Fibroblast of villous mesenchyme (primary cell): ENCODE measurements around the gene ALDH1A1. TPM values are rescaled to one million over a fixed set of nuclear protein-coding genes. Genes with fewer than 3 reads are reported as not detected.

Source experiments
- DNase-seq: peaks from one replicate; pipeline ENCODE4 v3.0.0-alpha.2; 2010; ENCODE audit warnings: low read depth
- H3K4me3 ChIP-seq: 2 replicates; pipeline ENCODE4 v1.5.1; 2011; ENCODE audit warnings: low read depth, mild to moderate bottlenecking, low read length
- total RNA-seq: library from RNA; depleted of rRNA; stranded (reverse); fragments of >200 nt; gene quantifications from 2 replicates; pipeline ENCODE4 v1.2.3, GENCODE V29; 2012
- TF ChIP-seq, protein P1 (sequence below): IDR thresholded peaks from 2 replicates; pipeline ENCODE4 v1.5.1; 2012; ENCODE audit warnings: low read depth, mild to moderate bottlenecking, low read length; ENCODE audit not compliant: insufficient read depth

The ALDH1A1 gene
- total RNA-seq, 1 donor: 450 TPM

DNA sequence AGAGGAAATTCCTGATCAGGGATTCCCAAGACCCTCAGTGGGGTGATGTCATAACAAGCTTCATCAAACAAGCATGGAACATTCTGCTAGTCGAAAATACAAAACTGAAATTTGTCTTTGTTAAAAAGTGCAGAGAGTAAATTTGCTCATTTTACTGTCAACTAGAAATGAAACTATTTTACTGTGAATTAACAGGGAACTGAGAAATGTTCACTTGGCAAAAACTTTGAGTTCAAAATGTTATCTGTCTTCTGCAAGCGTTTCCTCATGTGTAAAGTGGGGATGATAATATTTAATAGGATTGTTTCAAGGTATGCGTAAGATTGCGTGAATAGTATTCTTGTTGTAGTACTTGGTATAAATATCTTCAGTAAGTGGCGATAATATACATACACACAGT lies 45.4 kb downstream of the ALDH1A1 start:
- DNase-seq: no peak
- H3K4me3 ChIP-seq: no peak overlapping the region
- TF ChIP-seq, protein P1, sequence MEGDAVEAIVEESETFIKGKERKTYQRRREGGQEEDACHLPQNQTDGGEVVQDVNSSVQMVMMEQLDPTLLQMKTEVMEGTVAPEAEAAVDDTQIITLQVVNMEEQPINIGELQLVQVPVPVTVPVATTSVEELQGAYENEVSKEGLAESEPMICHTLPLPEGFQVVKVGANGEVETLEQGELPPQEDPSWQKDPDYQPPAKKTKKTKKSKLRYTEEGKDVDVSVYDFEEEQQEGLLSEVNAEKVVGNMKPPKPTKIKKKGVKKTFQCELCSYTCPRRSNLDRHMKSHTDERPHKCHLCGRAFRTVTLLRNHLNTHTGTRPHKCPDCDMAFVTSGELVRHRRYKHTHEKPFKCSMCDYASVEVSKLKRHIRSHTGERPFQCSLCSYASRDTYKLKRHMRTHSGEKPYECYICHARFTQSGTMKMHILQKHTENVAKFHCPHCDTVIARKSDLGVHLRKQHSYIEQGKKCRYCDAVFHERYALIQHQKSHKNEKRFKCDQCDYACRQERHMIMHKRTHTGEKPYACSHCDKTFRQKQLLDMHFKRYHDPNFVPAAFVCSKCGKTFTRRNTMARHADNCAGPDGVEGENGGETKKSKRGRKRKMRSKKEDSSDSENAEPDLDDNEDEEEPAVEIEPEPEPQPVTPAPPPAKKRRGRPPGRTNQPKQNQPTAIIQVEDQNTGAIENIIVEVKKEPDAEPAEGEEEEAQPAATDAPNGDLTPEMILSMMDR: no peak

DNA sequence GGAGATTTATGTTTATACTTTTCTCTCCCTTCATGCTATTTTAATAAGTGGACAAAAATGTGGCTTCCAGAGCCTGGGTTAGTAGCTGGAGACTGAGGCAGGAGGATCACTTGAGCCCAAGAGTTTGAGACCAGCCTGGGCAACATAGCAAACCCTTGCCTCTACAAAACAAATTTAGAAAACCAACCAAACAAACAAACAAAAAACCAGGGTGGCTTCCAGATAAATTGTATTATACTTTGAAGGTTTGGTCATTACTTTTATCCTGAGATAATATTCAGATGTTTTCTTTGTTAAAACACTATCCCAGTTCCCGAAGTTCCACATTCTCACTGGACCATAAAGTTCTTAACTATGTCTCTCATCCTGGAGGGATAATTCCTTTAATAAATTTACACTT lies 46.0 kb downstream of the ALDH1A1 start:
- no peak for DNase-seq
- TF ChIP-seq, protein P1: no peak

DNA sequence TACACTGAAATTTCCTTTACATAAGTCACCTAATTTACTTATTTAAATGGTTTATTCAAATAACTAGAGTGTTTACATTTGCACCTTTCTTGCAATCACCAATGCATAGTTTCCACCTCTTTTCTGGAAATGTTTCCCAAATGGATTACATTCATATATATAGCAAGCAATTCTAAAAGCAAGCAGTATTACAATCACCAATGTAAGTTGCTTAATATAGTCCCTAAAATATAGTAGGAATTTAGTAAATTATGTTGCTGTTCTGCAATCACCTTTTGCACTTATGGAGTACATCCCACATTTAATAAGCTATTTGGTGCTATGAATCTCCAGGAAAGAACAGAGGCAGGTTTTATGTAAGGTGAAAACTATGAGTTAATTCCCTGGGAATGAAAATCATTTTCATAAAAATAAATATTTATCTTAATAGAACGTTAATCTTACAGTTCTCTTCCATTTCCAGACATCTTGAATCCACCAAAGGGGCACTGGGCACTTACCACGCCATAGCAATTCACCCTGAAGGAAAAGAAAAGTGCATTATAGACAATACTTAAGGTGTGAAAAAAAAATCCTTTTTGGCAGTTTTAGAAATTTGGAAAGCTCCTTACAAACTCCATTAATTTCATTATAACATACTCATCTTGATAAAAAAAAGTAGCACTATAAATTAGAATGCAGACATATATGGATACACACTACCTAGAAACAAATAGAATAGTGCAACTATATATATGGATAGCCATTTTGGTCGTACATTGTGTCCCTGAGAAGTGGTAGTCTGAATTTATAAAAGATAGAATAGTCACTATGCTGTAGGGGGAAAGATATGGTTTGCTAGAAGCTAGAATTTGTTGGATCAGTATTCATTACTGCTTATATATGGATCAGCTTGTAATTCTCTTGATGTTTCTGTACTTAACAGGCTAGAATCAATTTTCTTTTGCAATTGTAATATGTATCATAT lies 47.1 kb downstream of the ALDH1A1 start:
- TF ChIP-seq, protein P1: no peak
- H3K4me3 ChIP-seq: no peak overlapping the region
- no peak for DNase-seq

More for the DNA sequence above, 46.0 kb downstream of the ALDH1A1 start:
- H3K4me3 ChIP-seq: no peak overlapping the region

DNA sequence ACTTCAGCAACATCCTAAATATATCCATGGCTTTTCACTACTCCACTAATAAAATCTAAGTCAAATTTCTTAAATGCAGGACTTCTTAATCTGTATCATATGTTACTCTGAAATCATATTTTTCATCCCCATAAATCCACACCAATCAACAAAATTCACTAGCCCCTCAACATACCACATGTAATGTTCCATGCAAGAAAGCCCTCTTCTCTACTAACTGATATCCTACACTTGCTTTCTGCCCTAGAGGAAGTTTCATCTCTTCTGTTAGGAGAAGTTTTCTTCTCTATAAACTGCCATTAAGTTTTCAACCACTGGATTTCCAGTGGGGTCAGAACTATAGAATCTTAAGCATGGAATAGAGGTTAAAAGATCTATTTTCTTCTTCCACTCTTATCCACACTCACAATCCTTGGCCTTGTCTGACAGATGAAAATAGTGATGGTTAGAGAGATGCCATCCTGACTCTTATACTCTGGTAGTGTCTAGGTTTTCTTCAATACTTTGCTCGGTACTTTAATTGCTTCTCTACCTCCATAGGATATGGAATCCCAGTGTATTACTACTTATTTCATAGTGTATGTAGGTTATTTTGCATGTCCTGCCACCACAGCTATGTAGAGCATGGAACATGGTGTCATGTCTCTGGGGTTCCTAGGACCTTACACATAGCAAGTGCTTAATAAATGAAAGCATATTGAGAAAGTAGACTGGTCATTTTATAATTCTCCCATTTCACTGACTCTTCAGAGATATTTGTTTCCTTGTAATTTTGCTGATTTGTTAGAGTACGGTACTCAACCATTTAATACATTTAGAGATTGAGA lies 48.4 kb downstream of the ALDH1A1 start:
- no peak overlapping the region for H3K4me3 ChIP-seq
- TF ChIP-seq, protein P1: no peak
- no peak for DNase-seq

DNA sequence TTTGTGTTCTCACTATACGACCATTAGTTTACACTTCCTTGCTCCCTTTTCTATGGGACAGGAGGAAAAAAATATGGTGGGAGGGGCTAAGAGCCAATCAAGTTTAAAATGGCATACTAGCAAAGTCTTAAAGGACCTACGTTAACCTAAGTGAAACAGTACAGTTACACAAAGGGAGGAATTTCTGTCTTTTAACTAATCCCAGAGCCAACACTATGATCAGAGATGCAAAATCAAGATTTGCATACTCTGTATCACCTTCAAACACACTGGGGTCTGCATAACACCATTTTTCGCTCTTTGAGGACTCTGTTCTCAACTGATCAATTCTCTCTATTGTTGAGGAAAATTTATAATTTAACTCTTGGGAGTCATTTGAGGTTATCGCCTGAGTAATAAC lies 49.8 kb downstream of the ALDH1A1 start:
- DNase-seq: no peak
- no peak overlapping the region for H3K4me3 ChIP-seq
- TF ChIP-seq, protein P1: no peak

DNA sequence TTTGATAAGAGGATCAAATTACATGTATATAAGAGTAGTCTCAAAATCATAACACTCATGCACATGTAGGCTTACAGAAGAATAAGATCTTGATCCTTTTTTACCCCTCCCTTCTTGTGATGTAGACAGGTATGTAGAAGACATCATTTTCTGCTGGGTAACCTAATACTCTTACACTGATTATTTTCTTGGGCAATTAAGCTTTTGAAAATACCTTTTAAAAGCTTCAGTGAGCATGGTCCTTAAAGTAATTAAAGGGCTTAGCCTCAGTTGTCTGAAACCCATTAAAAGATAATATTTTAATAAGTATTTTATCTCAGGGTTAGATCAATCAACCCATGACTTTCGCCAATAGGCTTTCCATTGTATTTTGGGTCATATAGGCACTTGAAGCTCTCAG lies 50.6 kb downstream of the ALDH1A1 start:
- H3K4me3 ChIP-seq: no peak overlapping the region
- no peak for DNase-seq
- TF ChIP-seq, protein P1: no peak
